K562 (cell line): Measurements from ENCODE around the gene ERCC2. TPM values are rescaled to one million over a fixed set of nuclear protein-coding genes. Genes with fewer than 3 reads are reported as not detected.

ENCODE experiments used
- CTBP1 ChIP-seq: fragments of 450-650 bp; IDR thresholded peaks from 2 replicates; pipeline ENCODE4 v1.6.1; 2016; ENCODE audit warnings: borderline replicate concordance
- FOXM1 ChIP-seq, 2 experiments: fragments of 450-650 bp in 1 of 2; sonication (generic) in 1 of 2; formaldehyde crosslinking in 1 of 2; IDR thresholded peaks; 2 replicates each; pipeline versions ENCODE4 v1.6.1 to v1.9.0; 2017 to 2022; ENCODE audit warnings: low read depth in 2 of 2, mild to moderate bottlenecking in 2 of 2, missing genetic modification reagents in 1 of 2, moderate library complexity in 1 of 2
- HMG20B ChIP-seq: fragments of 250-450 bp; sonication (Bioruptor Pico); IDR thresholded peaks from 2 replicates; pipeline ENCODE4 v1.5.0; 2021; ENCODE audit warnings: mild to moderate bottlenecking
- PREB ChIP-seq: sonication (generic); formaldehyde crosslinking; IDR thresholded peaks from 2 replicates; pipeline ENCODE4 v1.8.1; 2023; ENCODE audit warnings: mild to moderate bottlenecking, missing genetic modification reagents
- SIX5 ChIP-seq, 2 experiments: IDR thresholded peaks; 2 replicates each; pipeline ENCODE4 v1.6.1; 2011; ENCODE audit warnings: low read length in 2 of 2, borderline replicate concordance in 1 of 2, low read depth in 1 of 2, mild to moderate bottlenecking in 1 of 2, moderate library complexity in 1 of 2; ENCODE audit not compliant: insufficient read depth in 1 of 2
- TRIM25 ChIP-seq: fragments of 450-650 bp; IDR thresholded peaks from 2 replicates; pipeline ENCODE4 v1.7.0; 2016; ENCODE audit warnings: borderline replicate concordance
- WHSC1 ChIP-seq: IDR thresholded peaks from one replicate; pipeline ENCODE4 v1.6.1; 2012; ENCODE audit warnings: low read length, control low read depth, inconsistent platforms
- YY1 ChIP-seq, 3 experiments: IDR thresholded peaks; 2 replicates each; pipeline ENCODE4 v1.6.1; 2011; ENCODE audit warnings: low read length in 2 of 3, mild to moderate bottlenecking in 2 of 3, moderate library complexity in 2 of 3, borderline replicate concordance in 1 of 3, control low read depth in 1 of 3, low read depth in 1 of 3; ENCODE audit not compliant: insufficient read depth in 3 of 3, insufficient replicate concordance in 2 of 3, control insufficient read depth in 1 of 3, insufficient read length in 1 of 3; ENCODE audit errors: extremely low read depth in 1 of 3
- ZFP36 ChIP-seq: fragments of 150-350 bp; IDR thresholded peaks from 2 replicates; pipeline ENCODE4 v1.6.1; 2018; ENCODE audit warnings: low read length, low read depth; ENCODE audit not compliant: partially characterized antibody
- ZNF134 ChIP-seq: fragments of 250-450 bp; sonication (Bioruptor Pico); conservative IDR thresholded peaks from 2 replicates; pipeline ENCODE4 v1.4.0; 2020
- ZNF76 ChIP-seq: fragments of 250-450 bp; sonication (Bioruptor Pico); IDR thresholded peaks from 2 replicates; pipeline ENCODE4 v1.4.0; 2020; ENCODE audit warnings: mild to moderate bottlenecking, moderate library complexity, borderline replicate concordance
- polyA plus RNA-seq, 8 experiments: library from polyadenylated mRNA; depleted of rRNA in 4 of 8; stranded (reverse) in 5 of 8; unstranded in 3 of 8; fragments of >200 nt; fragmentation: Nextera tagmentation in 2 of 8; fragmentation: Illumina TruSeq in 1 of 8; extraction: Ambion mirVana in 2 of 8; extraction: Trizol in 1 of 8; gene quantifications; 2 replicates each; pipeline versions ENCODE4 v1.2.1 to v1.2.3, GENCODE V29; 2011 to 2014; ENCODE audit warnings: inconsistent platforms in 1 of 8, missing spikeins in 1 of 8
- total RNA-seq, 7 experiments: library from RNA; depleted of rRNA in 6 of 7; stranded (reverse); fragments of >200 nt in 6 of 7; fragmentation: Illumina TruSeq in 2 of 7; extraction: Trizol in 2 of 7; gene quantifications; 2 replicates each; pipeline versions ENCODE4 v1.2.1 to v1.2.3, GENCODE V29; 2011 to 2021; ENCODE audit warnings: low replicate concordance in 1 of 7
- TF ChIP-seq, protein P1 (sequence below): sonication (generic); IDR thresholded peaks from 2 replicates; pipeline ENCODE4 v1.6.1; 2016
- TF ChIP-seq, protein P2 (sequence below): sonication (generic); formaldehyde crosslinking; IDR thresholded peaks from 2 replicates; pipeline ENCODE4 v1.9.0; 2022; ENCODE audit warnings: mild to moderate bottlenecking, missing genetic modification reagents

Gene ERCC2
- total and polyA plus RNA-seq, 9 of the 15 experiments (the other 6 are each of a cell fraction or from before 2014, with no cell fraction given): 2.2 to 55.9 (median 23.4) TPM

GRCh38 chr19:45391346-45391745 lies 21.0 kb upstream of the ERCC2 start (continued):
- TF ChIP-seq TRIM25 (no peak), PREB (CRISPR knock-in tag) (no peak), SIX5 (IDR thresholded peaks at IDR 0.05; ENCODE audit: borderline replicate concordance in 1 of 2, insufficient read depth in 1 of 2, low read depth in 1 of 2, low read length in 2 of 2) (peak; percentile 55 to 58; a peak in 3 of 4 replicates), WHSC1 (no peak), CTBP1 (no peak), ZFP36 (no peak), ZNF76 (CRISPR knock-in tag) (no peak), HMG20B (CRISPR knock-in tag) (no peak), FOXM1 (IDR thresholded peaks at IDR 0.05; ENCODE audit: low read depth) (no peak), FOXM1 (CRISPR knock-in tag; IDR thresholded peaks at IDR 0.05; ENCODE audit: low read depth) (no peak), YY1 (IDR thresholded peaks at IDR 0.05; ENCODE audit: borderline replicate concordance in 1 of 3, control insufficient read depth in 1 of 3, extremely low read depth in 1 of 3, insufficient read depth in 3 of 3, insufficient read length in 1 of 3, insufficient replicate concordance in 2 of 3, low read depth in 1 of 3, low read length in 2 of 3) (peak in 1 of 3 experiments; percentile 66), ZNF134 (no peak)
- TF ChIP-seq, protein P1, sequence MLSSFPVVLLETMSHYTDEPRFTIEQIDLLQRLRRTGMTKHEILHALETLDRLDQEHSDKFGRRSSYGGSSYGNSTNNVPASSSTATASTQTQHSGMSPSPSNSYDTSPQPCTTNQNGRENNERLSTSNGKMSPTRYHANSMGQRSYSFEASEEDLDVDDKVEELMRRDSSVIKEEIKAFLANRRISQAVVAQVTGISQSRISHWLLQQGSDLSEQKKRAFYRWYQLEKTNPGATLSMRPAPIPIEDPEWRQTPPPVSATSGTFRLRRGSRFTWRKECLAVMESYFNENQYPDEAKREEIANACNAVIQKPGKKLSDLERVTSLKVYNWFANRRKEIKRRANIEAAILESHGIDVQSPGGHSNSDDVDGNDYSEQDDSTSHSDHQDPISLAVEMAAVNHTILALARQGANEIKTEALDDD: no peak
- TF ChIP-seq, protein P2, sequence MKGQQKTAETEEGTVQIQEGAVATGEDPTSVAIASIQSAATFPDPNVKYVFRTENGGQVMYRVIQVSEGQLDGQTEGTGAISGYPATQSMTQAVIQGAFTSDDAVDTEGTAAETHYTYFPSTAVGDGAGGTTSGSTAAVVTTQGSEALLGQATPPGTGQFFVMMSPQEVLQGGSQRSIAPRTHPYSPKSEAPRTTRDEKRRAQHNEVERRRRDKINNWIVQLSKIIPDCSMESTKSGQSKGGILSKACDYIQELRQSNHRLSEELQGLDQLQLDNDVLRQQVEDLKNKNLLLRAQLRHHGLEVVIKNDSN: 0 out of 2 replicates have a peak, but pooled peaks have one; percentile 29
- TF ChIP-seq, all 486 proteins: peak for 7
